ENCODE data around the gene PRAMEF2. TPM values are rescaled to one million over a fixed set of nuclear protein-coding genes. Genes with fewer than 3 reads are reported as not detected.
"Not testable (repeated sequence)": the region's sequence is repeated elsewhere in the genome, so short reads cannot be mapped to it uniquely, and the experiment has no call there.

PRAMEF2 gene, protein sequence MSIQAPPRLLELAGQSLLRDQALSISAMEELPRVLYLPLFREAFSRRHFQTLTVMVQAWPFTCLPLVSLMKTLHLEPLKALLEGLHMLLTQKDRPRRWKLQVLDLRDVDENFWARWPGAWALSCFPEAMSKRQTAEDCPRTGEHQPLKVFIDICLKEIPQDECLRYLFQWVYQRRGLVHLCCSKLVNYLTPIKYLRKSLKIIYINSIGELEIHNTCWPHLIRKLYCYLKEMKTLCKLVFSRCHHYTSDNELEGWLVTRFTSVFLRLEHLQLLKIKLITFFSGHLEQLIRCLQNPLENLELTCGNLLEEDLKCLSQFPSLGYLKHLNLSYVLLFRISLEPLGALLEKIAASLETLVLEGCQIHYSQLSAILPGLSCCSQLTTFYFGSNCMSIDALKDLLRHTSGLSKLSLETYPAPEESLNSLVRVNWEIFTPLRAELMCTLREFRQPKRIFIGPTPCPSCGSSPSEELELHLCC
- polyA plus RNA-seq (2011; rRNA removed): not detected in 2 replicates
- not detected in 2 replicates for polyA minus RNA-seq (2011; rRNA and poly(A)+ RNA removed)

DNA sequence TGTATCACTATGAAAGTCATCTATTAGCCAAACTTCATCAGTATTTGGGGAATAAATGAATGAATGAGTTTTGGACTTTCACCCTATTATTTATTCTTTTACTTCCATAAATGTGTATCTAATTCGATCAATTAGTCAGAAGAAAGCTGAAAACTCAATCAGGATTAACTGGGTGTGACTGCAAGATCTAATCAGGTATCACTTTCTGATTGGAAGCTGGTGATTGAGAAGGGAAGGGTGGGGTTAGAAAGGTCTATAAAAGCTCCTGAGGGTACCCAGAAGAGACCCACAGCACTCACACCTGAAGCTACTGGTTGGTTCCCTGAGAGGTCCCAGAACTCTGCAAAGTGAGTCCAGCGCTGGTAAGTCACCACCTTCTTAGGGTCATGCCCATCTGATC lies at the start of gene PRAMEF2:
TSS of gene PRAMEF2 (plus strand) at position 301 of the 400 bp plus-strand sequence. CDS start 1,924 bp downstream, outside the sequence.
- DNase-seq (ENCODE audit: low read depth); H3K27me3 ChIP-seq (ENCODE audit: control insufficient read depth, insufficient read depth, low read length); CTCF ChIA-PET; H3K36me3 ChIP-seq (ENCODE audit: control insufficient read depth, insufficient read depth, low read length); POLR2A ChIA-PET; H3K4me3 ChIP-seq (ENCODE audit: low read depth, low read length): not testable (repeated sequence)

DNA sequence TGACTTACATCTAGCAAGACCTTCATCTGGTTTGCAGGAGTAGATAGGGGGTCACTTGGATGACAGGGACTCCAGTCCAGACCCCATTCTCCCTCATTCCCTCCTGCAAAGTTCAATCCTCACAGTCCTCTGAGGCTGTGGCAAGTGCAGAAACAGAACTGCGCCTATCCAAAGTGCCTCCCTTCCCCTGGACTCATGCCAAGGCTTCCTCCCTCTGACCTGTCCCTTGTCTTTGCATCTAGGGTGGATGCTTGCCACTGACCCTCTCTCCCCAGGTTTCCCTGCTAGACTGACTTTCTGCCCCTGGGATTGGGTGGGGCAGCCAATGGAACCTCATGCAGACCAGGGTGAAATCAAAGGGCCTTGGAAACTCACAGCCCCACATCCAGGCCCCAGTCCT lies 47.0 kb upstream of the PRAMEF2 start:
- CTCF ChIA-PET: no interaction called here

DNA sequence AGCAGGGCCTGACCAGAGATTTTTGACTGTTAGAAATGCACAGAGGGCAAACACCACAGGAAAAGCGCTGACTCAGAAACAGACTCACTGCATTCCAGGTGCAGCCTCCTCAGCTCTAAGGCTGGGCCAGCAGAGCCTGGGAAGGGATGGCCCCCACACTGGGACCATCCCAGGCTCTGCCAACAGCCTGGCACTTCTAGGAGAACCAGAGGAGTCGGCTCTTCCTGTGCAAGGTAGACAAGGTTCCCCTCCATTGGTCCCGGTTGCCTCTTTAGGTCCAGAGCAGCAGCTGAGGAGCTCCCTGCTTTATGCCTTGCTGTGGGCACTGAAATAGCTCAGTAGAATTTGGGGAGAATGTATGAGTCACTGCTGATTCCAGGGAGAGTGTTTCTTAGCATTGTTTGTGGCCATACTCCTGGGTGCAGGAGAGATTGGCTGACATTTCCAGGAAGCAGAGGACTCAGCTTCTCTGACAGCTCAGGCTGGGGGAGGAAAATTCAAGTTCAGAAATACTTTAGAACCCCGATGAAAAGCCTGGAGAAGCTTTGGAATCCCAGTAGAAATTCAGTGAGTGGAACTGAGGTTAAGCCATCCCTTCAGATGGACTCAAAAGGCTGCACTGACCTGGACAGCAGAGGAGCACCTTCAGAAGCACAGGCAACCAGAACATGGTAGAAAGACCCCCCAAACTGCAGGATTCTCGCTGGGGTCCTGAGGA lies 46.0 kb upstream of the PRAMEF2 start:
- TF ChIP-seq, protein P1, sequence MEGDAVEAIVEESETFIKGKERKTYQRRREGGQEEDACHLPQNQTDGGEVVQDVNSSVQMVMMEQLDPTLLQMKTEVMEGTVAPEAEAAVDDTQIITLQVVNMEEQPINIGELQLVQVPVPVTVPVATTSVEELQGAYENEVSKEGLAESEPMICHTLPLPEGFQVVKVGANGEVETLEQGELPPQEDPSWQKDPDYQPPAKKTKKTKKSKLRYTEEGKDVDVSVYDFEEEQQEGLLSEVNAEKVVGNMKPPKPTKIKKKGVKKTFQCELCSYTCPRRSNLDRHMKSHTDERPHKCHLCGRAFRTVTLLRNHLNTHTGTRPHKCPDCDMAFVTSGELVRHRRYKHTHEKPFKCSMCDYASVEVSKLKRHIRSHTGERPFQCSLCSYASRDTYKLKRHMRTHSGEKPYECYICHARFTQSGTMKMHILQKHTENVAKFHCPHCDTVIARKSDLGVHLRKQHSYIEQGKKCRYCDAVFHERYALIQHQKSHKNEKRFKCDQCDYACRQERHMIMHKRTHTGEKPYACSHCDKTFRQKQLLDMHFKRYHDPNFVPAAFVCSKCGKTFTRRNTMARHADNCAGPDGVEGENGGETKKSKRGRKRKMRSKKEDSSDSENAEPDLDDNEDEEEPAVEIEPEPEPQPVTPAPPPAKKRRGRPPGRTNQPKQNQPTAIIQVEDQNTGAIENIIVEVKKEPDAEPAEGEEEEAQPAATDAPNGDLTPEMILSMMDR (IDR thresholded peaks at IDR 0.05; ENCODE audit: insufficient read depth, low read depth, low read length): no peak
- no peak for DNase-seq (ENCODE audit: low read depth)
- ChIA-PET POLR2A (no interaction called here), CTCF (no interaction called here)
- H3K36me3 ChIP-seq (ENCODE audit: control insufficient read depth, insufficient read depth, low read length): no peaks in the 10 kb centered on the region
- no peaks in the 10 kb centered on the region for H3K27me3 ChIP-seq (ENCODE audit: control insufficient read depth, insufficient read depth, low read length)
- no peak overlapping the region for H3K4me3 ChIP-seq (ENCODE audit: low read depth, low read length)

More for the DNA sequence above, 47.0 kb upstream of the PRAMEF2 start:
- TF ChIP-seq, protein P1 (IDR thresholded peaks at IDR 0.05; ENCODE audit: insufficient read depth, low read depth, low read length): no peak
- no peaks in the 10 kb centered on the region for H3K27me3 ChIP-seq (ENCODE audit: control insufficient read depth, insufficient read depth, low read length)
- H3K4me3 ChIP-seq (ENCODE audit: low read depth, low read length): no peak overlapping the region
- H3K36me3 ChIP-seq (ENCODE audit: control insufficient read depth, insufficient read depth, low read length): no peaks in the 10 kb centered on the region
- DNase-seq (ENCODE audit: low read depth): no peak
- POLR2A ChIA-PET: no interaction called here

DNA sequence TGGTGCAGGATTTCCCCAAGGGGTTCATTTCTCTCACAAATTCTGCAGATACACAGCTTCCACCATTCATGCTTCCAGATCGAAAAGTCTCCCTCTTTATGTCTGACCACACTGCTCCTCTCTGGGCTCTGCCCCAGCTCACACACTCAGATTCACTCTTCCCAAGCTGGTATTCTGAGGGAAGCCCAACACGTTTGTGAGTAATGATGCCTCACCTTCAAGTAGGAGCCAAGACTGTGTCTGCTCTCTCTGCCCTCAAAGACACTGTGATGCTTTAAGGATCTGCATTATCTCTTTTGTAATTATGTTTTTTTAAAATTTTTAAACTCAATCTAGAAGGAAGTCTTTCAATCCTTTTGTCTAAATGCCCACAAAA lies 45.5 kb upstream of the PRAMEF2 start:
- ChIA-PET CTCF (no interaction called here), POLR2A (no interaction called here)
- H3K4me3 ChIP-seq (ENCODE audit: low read depth, low read length): no peak overlapping the region
- H3K27me3 ChIP-seq (ENCODE audit: control insufficient read depth, insufficient read depth, low read length): no peaks in the 10 kb centered on the region
- no peaks in the 10 kb centered on the region for H3K36me3 ChIP-seq (ENCODE audit: control insufficient read depth, insufficient read depth, low read length)
- no peak for DNase-seq (ENCODE audit: low read depth)
- TF ChIP-seq, protein P1 (IDR thresholded peaks at IDR 0.05; ENCODE audit: insufficient read depth, low read depth, low read length): no peak

DNA sequence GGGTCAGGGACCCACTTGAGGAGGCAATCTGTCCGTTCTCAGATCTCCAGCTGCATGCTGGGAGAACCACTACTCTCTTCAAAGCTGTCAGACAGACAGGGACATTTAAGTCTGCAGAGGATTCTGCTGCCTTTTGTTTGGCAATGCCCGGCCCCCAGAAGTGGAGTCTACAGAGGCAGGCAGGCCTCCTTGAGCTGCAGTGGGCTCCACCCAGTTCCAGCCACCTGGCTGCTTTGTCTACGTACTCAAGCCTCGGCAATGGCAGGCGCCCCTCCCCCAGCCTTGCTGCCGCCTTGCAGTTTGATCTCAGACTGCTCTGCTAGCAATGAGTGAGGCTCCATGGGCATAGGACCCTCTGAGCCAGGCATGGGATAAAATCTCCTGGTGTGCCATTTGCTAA lies 37.8 kb upstream of the PRAMEF2 start:
- POLR2A ChIA-PET; DNase-seq (ENCODE audit: low read depth); H3K4me3 ChIP-seq (ENCODE audit: low read depth, low read length); H3K36me3 ChIP-seq (ENCODE audit: control insufficient read depth, insufficient read depth, low read length); H3K27me3 ChIP-seq (ENCODE audit: control insufficient read depth, insufficient read depth, low read length); CTCF ChIA-PET: not testable (repeated sequence)

DNA sequence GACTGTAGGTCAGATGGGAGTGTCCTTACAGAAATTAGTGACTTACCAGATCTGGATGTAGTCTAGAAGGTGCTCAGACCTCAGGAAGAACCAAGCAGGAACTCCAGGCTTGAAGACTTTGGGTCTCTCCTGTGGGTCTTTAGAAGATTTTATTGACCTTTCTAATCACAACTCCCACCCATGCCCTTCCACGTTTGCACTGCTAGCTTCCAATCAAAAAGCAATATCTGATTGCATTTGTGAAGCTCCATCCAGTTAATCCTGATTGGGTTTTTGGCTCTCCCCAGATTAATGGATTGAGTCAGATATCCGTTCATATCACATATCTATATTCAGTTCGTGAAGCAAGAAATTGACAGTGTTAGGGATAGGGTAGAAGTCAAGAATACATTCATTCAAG lies 25.6 kb upstream of the PRAMEF2 start, which contains the start of gene PRAMEF11:
TSS of gene PRAMEF11 (minus strand) at position 101 of the 400 bp plus-strand sequence. CDS start 2,621 bp downstream, outside the sequence.
- DNase-seq (ENCODE audit: low read depth); H3K36me3 ChIP-seq (ENCODE audit: control insufficient read depth, insufficient read depth, low read length); CTCF ChIA-PET; H3K4me3 ChIP-seq (ENCODE audit: low read depth, low read length); POLR2A ChIA-PET; H3K27me3 ChIP-seq (ENCODE audit: control insufficient read depth, insufficient read depth, low read length): not testable (repeated sequence)

DNA sequence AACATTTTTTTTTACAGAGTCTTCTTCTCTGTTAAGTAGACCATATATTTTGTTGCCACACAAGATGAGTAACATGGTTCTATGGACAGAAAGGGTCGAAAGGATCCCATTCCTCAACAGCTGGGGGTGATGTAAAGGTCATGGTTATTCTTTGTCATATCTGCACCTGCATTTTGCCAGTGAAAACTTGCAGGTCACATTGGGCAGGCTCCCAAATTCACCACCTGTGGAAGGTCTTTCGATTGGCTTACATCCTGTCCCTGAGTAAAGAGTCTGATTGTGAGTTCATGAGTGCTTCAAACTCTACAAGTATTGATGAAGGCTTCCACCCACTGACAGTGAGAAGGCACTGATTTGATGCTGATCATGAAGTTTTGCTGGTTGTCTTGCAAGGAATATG lies 23.6 kb upstream of the PRAMEF2 start:
- POLR2A ChIA-PET; H3K4me3 ChIP-seq (ENCODE audit: low read depth, low read length); H3K36me3 ChIP-seq (ENCODE audit: control insufficient read depth, insufficient read depth, low read length); CTCF ChIA-PET; DNase-seq (ENCODE audit: low read depth); H3K27me3 ChIP-seq (ENCODE audit: control insufficient read depth, insufficient read depth, low read length): not testable (repeated sequence)

DNA sequence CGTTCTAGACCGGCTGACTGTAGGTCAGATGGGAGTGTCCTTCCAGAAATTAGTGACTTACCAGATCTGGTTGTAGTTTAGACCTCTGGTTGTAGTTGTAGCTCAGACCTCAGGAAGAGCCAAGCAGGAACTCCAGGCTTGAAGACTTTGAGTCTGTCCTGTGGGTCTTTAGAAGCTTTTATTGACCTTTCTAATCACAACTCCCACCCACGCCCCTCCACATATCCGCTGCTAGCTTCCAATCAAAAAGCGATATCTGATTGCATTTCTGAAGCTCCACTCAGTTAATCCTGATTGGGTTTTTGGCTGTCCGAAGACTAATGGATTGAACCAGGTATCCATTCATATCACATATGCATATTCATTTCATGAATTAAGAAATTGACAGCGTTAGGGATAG lies 8.3 kb upstream of the PRAMEF2 start, which contains the start of gene HNRNPCL1:
TSS of gene HNRNPCL1 (minus strand) at position 101 of the 400 bp plus-strand sequence. CDS start 431 bp downstream, outside the sequence.
- H3K4me3 ChIP-seq (ENCODE audit: low read depth, low read length); H3K36me3 ChIP-seq (ENCODE audit: control insufficient read depth, insufficient read depth, low read length); CTCF ChIA-PET; DNase-seq (ENCODE audit: low read depth); POLR2A ChIA-PET; H3K27me3 ChIP-seq (ENCODE audit: control insufficient read depth, insufficient read depth, low read length): not testable (repeated sequence)
